HepG2 (cell line): ENCODE data around the gene CNN3. TPM values are rescaled to one million over a fixed set of nuclear protein-coding genes. Genes with fewer than 3 reads are reported as not detected.

ENCODE experiments used
- ATAC-seq: fragments of 200-7000 bp; cut with Tn5 transposase; 3 replicates; pipeline ENCODE4 v1.9.1; 2020; ENCODE audit warnings: mild to moderate bottlenecking, moderate library complexity
- BruUV-seq: library from RNA; stranded (reverse); fragments of 400-500 nt; replicated peaks from 2 replicates; lab custom pipeline; 2021; lab: Mats Ljungman, UMichigan
- CTCF ChIA-PET: fragments of 300-600 bp; formaldehyde crosslinking; extraction: SDS; loops from one replicate; lab custom pipeline; 2021; ENCODE audit warnings: low total read pairs, inconsistent platforms, low intra/inter-chr PET ratio; lab: Yijun Ruan, JAX
- POLR2A ChIA-PET: fragments of 350-600 bp; sonication (Branson Sonifier 250); formaldehyde crosslinking; loops from one replicate; lab custom pipeline; 2020; ENCODE audit warnings: antibody characterized with exemption, inconsistent platforms; lab: Yijun Ruan, JAX
- DNase-seq: peaks from one replicate; pipeline ENCODE4 v3.0.0-alpha.2; 2015; ENCODE audit warnings: low spot score
- FAIRE-seq: peaks from 3 replicates; lab custom pipeline; 2011; peaks lifted over from hg19 to GRCh38; lab: Jason Lieb, UNC
- H2AFZ ChIP-seq: one replicate; pipeline ENCODE4 v1.6.1; 2011; ENCODE audit warnings: low read length, inconsistent platforms
- H3K27ac ChIP-seq: fragments of 300-600 bp; 3 replicates; pipeline ENCODE4 v1.8.0; 2011; ENCODE audit warnings: mixed run types, mild to moderate bottlenecking, mixed read lengths, low read length, inconsistent platforms; ENCODE audit not compliant: insufficient read depth; ENCODE audit errors: extremely low read length
- H3K27me3 ChIP-seq, 2 experiments: fragments of 200-600 bp in 1 of 2; 2 replicates in 1 of 2; 3 replicates in 1 of 2; pipeline versions ENCODE4 v1.6.0 to v1.8.0; 2011; ENCODE audit warnings: low read length in 2 of 2, mild to moderate bottlenecking in 2 of 2, moderate library complexity in 2 of 2, inconsistent platforms in 1 of 2; ENCODE audit not compliant: insufficient read depth in 2 of 2, control insufficient read depth in 1 of 2
- H3K36me3 ChIP-seq, 2 experiments: fragments of 200-600 bp in 1 of 2; replicated peaks in 1 of 2; 2 replicates in 1 of 2; 3 replicates in 1 of 2; pipeline versions ENCODE4 v1.5.1 to v1.8.0; 2011; ENCODE audit warnings: low read length in 2 of 2, inconsistent platforms in 1 of 2; ENCODE audit not compliant: insufficient read depth in 2 of 2, control insufficient read depth in 1 of 2
- H3K4me1 ChIP-seq: 2 replicates; pipeline ENCODE4 v1.5.1; 2012; ENCODE audit warnings: low read length, inconsistent platforms; ENCODE audit not compliant: insufficient read depth
- H3K4me2 ChIP-seq: 2 replicates; pipeline ENCODE4 v1.6.0; 2011; ENCODE audit warnings: low read depth, low read length, inconsistent platforms
- H3K4me3 ChIP-seq, 3 experiments: fragments of 200-600 bp in 1 of 3; sonication (generic), shearing (Covaris generic) in 1 of 3; replicated peaks in 1 of 3; 2 replicates each; pipeline ENCODE4 v1.5.1; 2011 to 2016; ENCODE audit warnings: low read length in 3 of 3, inconsistent platforms in 2 of 3, low read depth in 2 of 3, mild to moderate bottlenecking in 2 of 3, control low read depth in 1 of 3, mixed read lengths in 1 of 3; ENCODE audit not compliant: insufficient read depth in 1 of 3
- H3K79me2 ChIP-seq: one replicate; pipeline ENCODE4 v1.6.1; 2011; ENCODE audit warnings: low read length, inconsistent platforms; ENCODE audit not compliant: insufficient read depth
- H3K9ac ChIP-seq: 2 replicates; pipeline ENCODE4 v1.6.0; 2011; ENCODE audit warnings: mild to moderate bottlenecking, low read depth, low read length, inconsistent platforms; ENCODE audit not compliant: insufficient read depth
- H3K9me3 ChIP-seq: 2 replicates; pipeline ENCODE4 v1.5.1; 2012; ENCODE audit warnings: mild to moderate bottlenecking, low read length
- H4K20me1 ChIP-seq: 2 replicates; pipeline ENCODE4 v1.6.0; 2011; ENCODE audit warnings: inconsistent platforms, mild to moderate bottlenecking, low read length, moderate library complexity; ENCODE audit not compliant: insufficient read depth
- FLYWCH1 ChIP-seq: sonication (generic); formaldehyde crosslinking; IDR thresholded peaks from 2 replicates; pipeline ENCODE4 v1.8.1; 2023; ENCODE audit warnings: mild to moderate bottlenecking, missing genetic modification reagents
- HBP1 ChIP-seq: IDR thresholded peaks from 2 replicates; pipeline ENCODE4 v1.6.1; 2016; ENCODE audit warnings: low read depth, control low read depth
- IKZF4 ChIP-seq: sonication (generic); formaldehyde crosslinking; IDR thresholded peaks from 2 replicates; pipeline ENCODE4 v1.5.1; 2020; ENCODE audit warnings: borderline replicate concordance, mild to moderate bottlenecking, low read depth, missing genetic modification reagents; ENCODE audit errors: not compliant biosample characterization
- MYPOP ChIP-seq: sonication (generic); formaldehyde crosslinking; IDR thresholded peaks from 2 replicates; pipeline ENCODE4 v1.8.1; 2023; ENCODE audit warnings: mild to moderate bottlenecking, moderate library complexity, missing genetic modification reagents
- NR2F6 ChIP-seq, 2 experiments: IDR thresholded peaks; 2 replicates each; pipeline ENCODE4 v1.6.1; 2016; ENCODE audit warnings: antibody characterized with exemption in 1 of 2, mild to moderate bottlenecking in 1 of 2
- RAD21 ChIP-seq: fragments of 450-650 bp; formaldehyde crosslinking; IDR thresholded peaks from 2 replicates; pipeline ENCODE4 v1.5.0; 2020; ENCODE audit warnings: mild to moderate bottlenecking
- ZBTB2 ChIP-seq: sonication (generic); formaldehyde crosslinking; IDR thresholded peaks from 2 replicates; pipeline ENCODE4 v1.8.0; 2022; ENCODE audit warnings: low read depth, missing genetic modification reagents
- ZBTB7A ChIP-seq: sonication (generic); formaldehyde crosslinking; IDR thresholded peaks from 2 replicates; pipeline ENCODE4 v1.8.0; 2022; ENCODE audit warnings: mild to moderate bottlenecking, missing genetic modification reagents
- ZBTB7B ChIP-seq: sonication (generic); formaldehyde crosslinking; IDR thresholded peaks from 2 replicates; pipeline ENCODE4 v1.4.0; 2020; ENCODE audit warnings: missing genetic modification reagents
- ZNF414 ChIP-seq: sonication (generic); formaldehyde crosslinking; IDR thresholded peaks from 2 replicates; pipeline ENCODE4 v1.5.0; 2020; ENCODE audit warnings: missing genetic modification reagents
- ZNF431 ChIP-seq: sonication (generic); formaldehyde crosslinking; IDR thresholded peaks from 2 replicates; pipeline ENCODE4 v1.9.0; 2022; ENCODE audit warnings: missing genetic modification reagents, low read depth, mild to moderate bottlenecking, borderline replicate concordance
- ZNF709 ChIP-seq: sonication (generic); formaldehyde crosslinking; IDR thresholded peaks from 2 replicates; pipeline ENCODE4 v1.5.0; 2020; ENCODE audit warnings: mild to moderate bottlenecking, missing genetic modification reagents
- WGBS: methylation state at CpG from one replicate; pipeline ENCODE4 v1.1.6; 2017; ENCODE audit warnings: low lambda C conversion rate; 5-methylcytosine and 5-hydroxymethylcytosine counted together
- in situ Hi-C: cut with HindIII; loops from 2 replicates; pipeline ENCODE4 v1.10.0; 2017; ENCODE audit warnings: low pct_unique_long_range_greater_than_20kb; ENCODE audit not compliant: extremely low pct_ligation_motif_present
- intact Hi-C: fragments of 100-400 bp; cut with micrococcal nuclease; formaldehyde crosslinking; loops from one replicate; pipeline ENCODE4 v1.10.0; 2022; ENCODE audit not compliant: unreplicated experiment
- polyA plus RNA-seq, 8 experiments: library from polyadenylated mRNA; depleted of rRNA in 3 of 8; stranded (reverse) in 7 of 8; unstranded in 1 of 8; fragments of >200 nt; fragmentation: Illumina TruSeq in 4 of 8; extraction: Trizol in 4 of 8; gene quantifications; 2 replicates each; pipeline versions ENCODE4 v1.2.1 to v1.2.3, GENCODE V29; 2011 to 2016; ENCODE audit warnings: low read depth in 4 of 8, missing spikeins in 1 of 8, mixed read lengths in 1 of 8; ENCODE audit not compliant: insufficient read depth in 1 of 8
- total RNA-seq, 5 experiments: library from RNA; depleted of rRNA; stranded (reverse); fragments of >200 nt; fragmentation: Illumina TruSeq; extraction: Trizol; gene quantifications; 2 replicates each; pipeline ENCODE4 v1.2.3, GENCODE V29; 2016; ENCODE audit warnings: low read depth in 1 of 5
- TF ChIP-seq, protein P1 (sequence below): IDR thresholded peaks from 2 replicates; pipeline ENCODE4 v1.6.1; 2016; ENCODE audit warnings: mild to moderate bottlenecking
- TF ChIP-seq, protein P2 (sequence below): sonication (generic); formaldehyde crosslinking; IDR thresholded peaks from 2 replicates; pipeline ENCODE4 v1.9.0; 2021; ENCODE audit warnings: missing genetic modification reagents, mild to moderate bottlenecking, borderline replicate concordance

Gene CNN3
- total and polyA plus RNA-seq, 2 of the 13 experiments (the other 11 are each of a cell fraction or from before 2014, with no cell fraction given) = 113 to 223 TPM

GRCh38 chr1:94926126-94926914, 590 bp downstream of the CNN3 start:
- ATAC-seq (peak; percentile 74), FAIRE-seq (no peak), DNase-seq (peak; percentile 36)
- H3K4me3 ChIP-seq = peak overlapping the region; percentile 79 to 81 (median 80)
- peak overlapping the region; percentile 84 for H3K9ac ChIP-seq
- ChIA-PET CTCF (interaction anchor here (3.5 kb wide), 1 partner anchor 116 kb away, joined by 22 read pairs; no protein-coding TSS in a partner anchor), POLR2A (interaction anchor here (0.9 to 2.9 kb wide), 7 partner anchors 10 to 115 kb away, joined by 3 to 15 read pairs (median 4); no protein-coding TSS in a partner anchor)
- H3K4me2 ChIP-seq = peak overlapping the region; percentile 78
- 0 out of 5 replicates have a peak, but pooled peaks cover 0 to 5% of the 10 kb centered on the region in 2 experiments for H3K36me3 ChIP-seq
- no peaks in the 10 kb centered on the region for H3K9me3 ChIP-seq
- no peaks in the 10 kb centered on the region; a peak in 1 of 5 replicates for H3K27me3 ChIP-seq
- no TSS peak for BruUV-seq
- peak overlapping the region; percentile 95 for H3K27ac ChIP-seq
- 2% methylated on average over 15 of the region's 78 CpGs for WGBS
- peaks cover 68% of the 10 kb centered on the region for H3K4me1 ChIP-seq
- H3K79me2 ChIP-seq = peaks cover 91% of the 10 kb centered on the region
- intact Hi-C loops = loop anchor here (2.0 to 5.0 kb wide), 2 partner anchors 36 to 306 kb away; partner anchors contain the start of gene RWDD3
- H2AFZ ChIP-seq = no peak overlapping the region
- H4K20me1 ChIP-seq = peaks cover 32% of the 10 kb centered on the region
- in situ Hi-C loops = no loop called here
- TF ChIP-seq ZBTB7B (CRISPR knock-in tag) (peak; percentile 91), ZNF414 (0 out of 2 replicates have a peak, but pooled peaks have one; percentile 24), NR2F6 (IDR thresholded peaks at IDR 0.05) (no peak), NR2F6 (CRISPR knock-in tag; IDR thresholded peaks at IDR 0.05) (no peak), HBP1 (no peak), ZNF709 (CRISPR knock-in tag) (no peak), ZBTB7A (CRISPR knock-in tag) (no peak), ZNF431 (no peak; the same call in 1 of the 2 replicates), FLYWCH1 (CRISPR knock-in tag) (0 out of 2 replicates have a peak, but pooled peaks have one; percentile 21), ZBTB2 (CRISPR knock-in tag) (peak; percentile 36; the same call in 1 of the 2 replicates), IKZF4 (CRISPR knock-in tag) (peak; percentile 23), RAD21 (CRISPR knock-in tag) (peak; percentile 75), MYPOP (CRISPR knock-in tag) (0 out of 2 replicates have a peak, but pooled peaks have one; percentile 16)
- TF ChIP-seq, protein P1, sequence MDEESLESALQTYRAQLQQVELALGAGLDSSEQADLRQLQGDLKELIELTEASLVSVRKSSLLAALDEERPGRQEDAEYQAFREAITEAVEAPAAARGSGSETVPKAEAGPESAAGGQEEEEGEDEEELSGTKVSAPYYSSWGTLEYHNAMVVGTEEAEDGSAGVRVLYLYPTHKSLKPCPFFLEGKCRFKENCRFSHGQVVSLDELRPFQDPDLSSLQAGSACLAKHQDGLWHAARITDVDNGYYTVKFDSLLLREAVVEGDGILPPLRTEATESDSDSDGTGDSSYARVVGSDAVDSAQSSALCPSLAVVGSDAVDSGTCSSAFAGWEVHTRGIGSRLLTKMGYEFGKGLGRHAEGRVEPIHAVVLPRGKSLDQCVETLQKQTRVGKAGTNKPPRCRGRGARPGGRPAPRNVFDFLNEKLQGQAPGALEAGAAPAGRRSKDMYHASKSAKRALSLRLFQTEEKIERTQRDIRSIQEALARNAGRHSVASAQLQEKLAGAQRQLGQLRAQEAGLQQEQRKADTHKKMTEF = 0 out of 2 replicates have a peak, but pooled peaks have one; percentile 40
- TF ChIP-seq, protein P2, sequence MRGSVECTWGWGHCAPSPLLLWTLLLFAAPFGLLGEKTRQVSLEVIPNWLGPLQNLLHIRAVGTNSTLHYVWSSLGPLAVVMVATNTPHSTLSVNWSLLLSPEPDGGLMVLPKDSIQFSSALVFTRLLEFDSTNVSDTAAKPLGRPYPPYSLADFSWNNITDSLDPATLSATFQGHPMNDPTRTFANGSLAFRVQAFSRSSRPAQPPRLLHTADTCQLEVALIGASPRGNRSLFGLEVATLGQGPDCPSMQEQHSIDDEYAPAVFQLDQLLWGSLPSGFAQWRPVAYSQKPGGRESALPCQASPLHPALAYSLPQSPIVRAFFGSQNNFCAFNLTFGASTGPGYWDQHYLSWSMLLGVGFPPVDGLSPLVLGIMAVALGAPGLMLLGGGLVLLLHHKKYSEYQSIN (CRISPR knock-in tag) = no peak
